NCI-H69 (cell line): ENCODE results near the gene ESRP2.

ENCODE experiments used
- DNase-seq: peaks from one replicate; lab custom pipeline; 2025; lab: John Stamatoyannopoulos, UW

ESRP2 gene

DNA sequence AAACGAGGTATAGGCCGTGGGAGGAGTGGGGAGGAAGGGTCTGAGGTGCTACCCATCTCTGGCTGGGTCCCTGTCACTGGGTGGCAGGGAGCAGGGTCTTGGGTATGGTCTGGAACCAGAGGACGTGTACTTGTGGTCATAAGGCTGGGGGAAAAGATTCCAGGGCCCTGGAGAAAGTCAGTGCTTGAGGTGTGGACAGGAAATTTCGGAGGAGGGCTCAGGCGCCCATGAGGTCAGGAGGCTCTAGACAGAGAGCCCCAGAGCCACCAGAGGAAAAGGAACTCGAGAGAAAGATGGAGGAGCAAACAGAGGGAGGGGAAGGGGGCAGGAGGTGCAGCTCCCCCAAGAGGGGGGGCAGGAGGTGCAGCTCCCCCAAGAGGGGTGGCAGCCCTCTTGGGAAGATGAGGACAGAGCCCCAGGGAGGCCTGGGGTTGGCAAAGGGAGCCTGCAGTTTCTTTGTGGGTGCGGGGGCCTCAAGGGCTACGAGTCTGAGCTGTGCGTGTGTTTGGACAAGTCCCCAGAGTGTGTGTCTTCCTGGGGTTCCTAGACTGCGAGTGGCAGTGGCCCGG lies 27.7 kb upstream of the ESRP2 start:
- no peak for DNase-seq

GRCh38 chr16:68259007-68259825 lies 23.3 kb upstream of the ESRP2 start:
- no peak for DNase-seq

- DNase-seq = no peak
Measured at GRCh38 chr16:68257906-68258800, 22.2 kb upstream of the ESRP2 start.

DNA sequence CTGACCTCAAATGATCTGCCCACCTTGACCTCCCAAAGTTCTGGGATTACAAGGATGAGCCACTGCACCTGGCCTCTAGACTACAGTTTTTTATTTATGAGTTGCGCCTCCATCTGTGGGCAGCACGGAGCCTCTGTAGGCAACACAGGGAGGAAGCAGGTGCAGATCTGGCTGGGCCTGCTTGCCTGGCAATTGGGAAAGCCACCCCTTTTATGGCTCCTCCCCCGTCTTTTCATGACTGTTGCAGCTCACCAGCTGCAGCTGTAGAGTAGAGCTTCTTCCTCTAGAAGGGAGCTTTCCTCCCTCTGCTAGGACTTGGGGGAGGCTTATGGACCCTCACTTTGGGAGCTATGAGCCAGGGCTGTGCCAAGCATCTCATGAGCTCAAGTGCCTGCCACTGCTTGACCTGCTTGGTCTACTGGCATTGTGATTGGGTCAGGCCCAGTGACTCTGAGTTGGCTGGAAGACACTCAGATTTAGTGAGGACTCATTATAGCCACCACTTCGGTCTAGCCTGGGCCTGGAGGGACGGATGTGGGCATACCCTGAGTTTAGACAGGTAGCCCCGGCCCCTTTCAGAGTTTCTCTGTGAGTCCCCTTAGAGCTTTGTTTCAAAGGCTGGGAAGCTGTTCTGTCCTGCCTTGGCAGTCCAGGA lies 21.5 kb upstream of the ESRP2 start:
- peak; percentile 29 for DNase-seq

DNA sequence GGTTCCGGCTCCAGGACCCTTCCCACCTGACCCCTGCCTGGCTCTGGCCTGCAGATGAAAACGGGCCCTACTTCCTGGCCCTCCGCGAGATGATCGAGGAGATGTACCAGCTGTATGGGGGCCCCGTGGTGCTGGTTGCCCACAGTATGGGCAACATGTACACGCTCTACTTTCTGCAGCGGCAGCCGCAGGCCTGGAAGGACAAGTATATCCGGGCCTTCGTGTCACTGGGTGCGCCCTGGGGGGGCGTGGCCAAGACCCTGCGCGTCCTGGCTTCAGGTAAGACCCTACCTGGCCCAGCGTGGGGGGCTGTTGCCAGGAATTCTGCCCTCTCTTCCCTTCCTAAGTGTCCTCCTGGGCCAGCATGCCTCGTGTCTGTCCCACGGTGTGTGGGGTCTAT lies 19.8 kb upstream of the ESRP2 start:
- no peak for DNase-seq

DNA sequence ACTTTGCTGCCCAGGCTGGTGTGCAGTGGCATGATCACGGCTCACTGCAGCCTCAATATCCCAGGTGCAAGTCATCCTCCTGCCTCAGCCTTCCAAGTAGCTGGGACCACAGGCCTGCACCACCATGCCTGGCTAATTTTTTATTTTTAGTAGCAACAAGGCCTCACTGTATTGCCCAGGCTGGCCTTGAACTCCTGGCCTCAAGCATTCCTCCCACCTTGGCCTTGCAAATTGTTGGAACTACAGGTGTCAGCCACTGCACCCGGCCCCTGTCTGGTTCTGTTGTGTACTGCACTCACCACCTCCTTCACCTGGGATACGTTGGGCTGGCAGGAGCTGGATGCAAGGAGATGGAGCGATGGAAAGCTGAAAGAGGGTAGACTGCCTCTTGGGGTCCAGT lies 17.8 kb upstream of the ESRP2 start:
- DNase-seq = no peak

GRCh38 chr16:68252383-68252782 lies 16.5 kb upstream of the ESRP2 start:
- DNase-seq = no peak

- no peak for DNase-seq
Measured at GRCh38 chr16:68251832-68252231, 15.9 kb upstream of the ESRP2 start.

DNA sequence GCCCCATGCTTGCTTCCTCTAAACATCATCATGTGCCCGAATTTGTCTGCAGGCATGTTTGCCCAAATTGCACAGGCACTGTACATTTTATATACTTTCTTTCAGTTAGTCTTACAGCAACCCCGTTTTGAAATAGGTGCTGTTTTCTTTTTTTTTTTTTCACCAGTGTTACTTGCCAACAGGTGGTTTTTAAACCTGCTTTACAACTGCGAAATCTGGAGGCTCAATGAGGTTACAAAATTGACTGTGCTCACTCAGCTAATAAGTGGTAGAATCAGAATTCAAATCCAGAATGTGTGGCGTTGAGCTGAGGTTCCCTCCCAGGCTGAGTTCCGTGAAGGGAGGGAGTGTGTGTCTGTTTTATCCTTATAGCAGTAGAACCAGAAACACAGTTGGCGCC lies 15.0 kb upstream of the ESRP2 start:
- no peak for DNase-seq

GRCh38 chr16:68249371-68249770 lies 13.4 kb upstream of the ESRP2 start:
- DNase-seq = no peak

GRCh38 chr16:68247932-68248331 lies 12.0 kb upstream of the ESRP2 start:
- DNase-seq = no peak

DNA sequence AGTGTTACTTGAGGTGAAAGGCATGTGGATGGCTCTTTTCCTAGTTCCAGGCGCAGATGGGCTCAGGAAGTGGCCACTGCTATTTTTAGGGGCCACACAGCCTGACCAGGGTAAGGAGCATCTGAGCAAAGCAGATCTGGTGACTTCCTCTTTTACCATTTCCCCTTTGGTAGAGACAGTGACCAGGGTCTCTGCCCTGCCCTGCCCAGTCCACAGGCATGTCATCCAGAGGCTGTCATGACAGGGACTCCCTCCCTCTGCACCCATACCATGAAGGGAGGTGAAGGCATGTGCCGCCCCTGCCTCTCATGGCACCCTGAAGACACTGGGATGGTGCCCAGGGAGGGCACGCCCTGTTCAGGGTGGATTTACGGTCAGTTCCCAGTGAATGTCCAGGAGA lies 11.5 kb upstream of the ESRP2 start:
- no peak for DNase-seq

DNA sequence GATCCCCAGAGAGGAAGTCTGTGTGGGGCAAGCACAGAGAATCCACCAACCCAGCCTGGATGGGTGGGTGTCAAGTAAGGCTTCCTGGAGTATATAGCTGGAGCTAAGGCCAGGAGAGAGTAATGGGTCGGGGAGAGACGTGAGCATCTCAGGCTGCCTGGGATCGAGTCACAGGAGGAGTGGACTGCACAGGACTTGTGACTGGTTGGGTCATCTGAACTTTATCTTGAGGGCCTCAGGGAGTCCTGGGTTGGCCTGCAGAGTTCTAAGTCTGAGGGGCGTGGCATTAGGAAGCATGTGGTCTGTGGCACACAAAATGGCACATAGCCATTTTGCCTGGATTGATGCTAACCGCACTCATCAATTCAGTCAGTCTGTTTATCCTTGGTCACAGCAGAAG lies 10.7 kb upstream of the ESRP2 start:
- DNase-seq = no peak

GRCh38 chr16:68246121-68246520 lies 10.2 kb upstream of the ESRP2 start:
- no peak for DNase-seq

GRCh38 chr16:68244903-68245853 lies 9.3 kb upstream of the ESRP2 start, which contains the start of gene PLA2G15:
Gene PLA2G15 (plus strand): TSS chr16:68245373. CDS start chr16:68245427, 54 bp downstream.
- DNase-seq = peak; percentile 93

- DNase-seq = no peak
Measured at GRCh38 chr16:68244481-68244902, 8.6 kb upstream of the ESRP2 start.

DNA sequence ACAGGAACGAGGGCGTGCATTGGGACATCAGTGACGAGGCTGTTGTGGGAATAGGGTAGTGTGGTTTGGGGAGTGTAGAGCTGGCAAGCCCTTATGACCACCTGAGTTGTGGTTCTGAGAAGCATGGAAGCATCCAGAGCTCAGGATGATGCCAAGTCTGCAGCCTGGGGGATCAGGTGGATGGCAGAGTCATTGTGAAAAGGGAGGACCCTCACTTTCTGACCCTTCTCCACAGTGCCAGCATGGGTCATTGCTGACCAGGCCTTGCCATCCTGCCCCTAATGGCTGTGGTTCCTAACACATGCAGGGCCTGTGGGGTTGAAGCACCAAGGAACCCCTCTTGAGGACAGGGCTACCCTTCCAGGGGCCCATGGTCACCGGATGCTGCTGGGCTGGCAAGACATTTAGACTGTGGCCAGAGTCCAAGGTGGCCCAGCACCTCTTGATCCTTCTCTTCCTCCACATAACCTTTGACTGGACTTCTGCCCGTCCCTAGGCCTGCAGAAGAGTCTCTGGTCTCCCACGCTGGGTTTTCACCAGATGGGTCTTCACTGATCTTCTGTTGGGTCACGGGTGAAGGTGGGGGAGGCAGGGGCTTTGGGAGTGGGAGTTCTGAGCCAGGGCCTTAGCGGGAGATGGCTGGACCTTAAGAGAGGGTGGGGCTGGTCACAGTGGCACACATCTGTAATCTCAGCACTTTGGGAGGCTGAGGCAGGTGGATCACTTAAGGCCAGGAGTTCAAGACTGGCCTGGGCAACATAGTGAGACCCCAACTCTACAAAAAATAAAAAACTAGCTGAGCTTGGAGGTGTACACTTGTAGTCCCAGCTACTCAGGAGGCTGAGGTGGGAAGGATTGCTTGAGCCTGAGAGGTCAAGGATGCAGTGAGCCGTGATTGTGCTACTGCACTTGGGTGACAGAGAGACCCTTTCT lies 7.3 kb upstream of the ESRP2 start:
- no peak for DNase-seq

GRCh38 chr16:68242085-68242484 lies 6.2 kb upstream of the ESRP2 start:
- DNase-seq = no peak

GRCh38 chr16:68238029-68238345 lies 2.1 kb upstream of the ESRP2 start:
- DNase-seq = no peak
